IPS-20b (cell line): ENCODE measurements around the gene PIGL.

Source experiments
- H3K27ac ChIP-seq: one replicate; pipeline ENCODE4 v1.5.1; 2013; ENCODE audit warnings: low read length
- H3K27me3 ChIP-seq: 2 replicates; pipeline ENCODE4 v1.6.1; 2013; ENCODE audit warnings: mild to moderate bottlenecking, low read length, inconsistent platforms; ENCODE audit not compliant: insufficient read depth
- H3K36me3 ChIP-seq: 2 replicates; pipeline ENCODE4 v1.6.1; 2013; ENCODE audit warnings: low read depth, mild to moderate bottlenecking, inconsistent platforms, low read length, moderate library complexity; ENCODE audit not compliant: insufficient read depth
- H3K4me1 ChIP-seq: 2 replicates; pipeline ENCODE4 v1.6.1; 2013; ENCODE audit warnings: mild to moderate bottlenecking, control low read depth, inconsistent platforms, low read length, moderate library complexity; ENCODE audit not compliant: insufficient read depth
- H3K4me3 ChIP-seq: 2 replicates; pipeline ENCODE4 v1.5.1; 2013; ENCODE audit warnings: mild to moderate bottlenecking, low read length, inconsistent platforms
- H3K9ac ChIP-seq: 2 replicates; pipeline ENCODE4 v1.6.1; 2013; ENCODE audit warnings: low read depth, mild to moderate bottlenecking, inconsistent platforms, low read length, moderate library complexity
- H3K9me3 ChIP-seq: 2 replicates; pipeline ENCODE4 v1.6.1; 2013; ENCODE audit warnings: mild to moderate bottlenecking, low read depth, low read length, inconsistent platforms; ENCODE audit not compliant: insufficient read depth

Gene PIGL

GRCh38 chr17:16319969-16320368, 103.0 kb downstream of the PIGL start:
- H3K36me3 ChIP-seq: no peaks in the 10 kb centered on the region
- H3K4me1 ChIP-seq: no peaks in the 10 kb centered on the region
- no peaks in the 10 kb centered on the region for H3K9me3 ChIP-seq
- no peak overlapping the region for H3K9ac ChIP-seq
- no peak overlapping the region for H3K27ac ChIP-seq
- no peaks in the 10 kb centered on the region for H3K27me3 ChIP-seq
- H3K4me3 ChIP-seq: no peak overlapping the region

- Histone ChIP-seq H3K27ac (no peak overlapping the region), H3K9ac (no peak overlapping the region), H3K4me1 (no peaks in the 10 kb centered on the region), H3K36me3 (peaks cover 15% of the 10 kb centered on the region; the same call in 1 of the 2 replicates), H3K4me3 (no peak overlapping the region), H3K9me3 (no peaks in the 10 kb centered on the region), H3K27me3 (no peaks in the 10 kb centered on the region)
Observed at GRCh38 chr17:16322636-16323035, 105.6 kb downstream of the PIGL start.

- no peaks in the 10 kb centered on the region for H3K27me3 ChIP-seq
- H3K9ac ChIP-seq: no peak overlapping the region
- no peak overlapping the region for H3K27ac ChIP-seq
- H3K4me1 ChIP-seq: no peaks in the 10 kb centered on the region
- H3K4me3 ChIP-seq: no peak overlapping the region
- H3K9me3 ChIP-seq: no peaks in the 10 kb centered on the region
- peaks cover 15% of the 10 kb centered on the region; the same call in 1 of the 2 replicates for H3K36me3 ChIP-seq
Observed at GRCh38 chr17:16325964-16326363, 109.0 kb downstream of the PIGL start.

GRCh38 chr17:16327018-16327417, 110.0 kb downstream of the PIGL start:
- Histone ChIP-seq H3K36me3 (peaks cover 15% of the 10 kb centered on the region; the same call in 1 of the 2 replicates), H3K4me1 (no peaks in the 10 kb centered on the region), H3K9me3 (no peaks in the 10 kb centered on the region), H3K27ac (no peak overlapping the region), H3K9ac (no peak overlapping the region), H3K27me3 (no peaks in the 10 kb centered on the region), H3K4me3 (no peak overlapping the region)

- Histone ChIP-seq H3K36me3 (peaks cover 15% of the 10 kb centered on the region; the same call in 1 of the 2 replicates), H3K4me3 (no peak overlapping the region), H3K9me3 (no peaks in the 10 kb centered on the region)
Observed at GRCh38 chr17:16328997-16329396, 112.0 kb downstream of the PIGL start.

GRCh38 chr17:16329519-16330271, 112.7 kb downstream of the PIGL start:
- H3K9ac ChIP-seq: no peak overlapping the region
- no peaks in the 10 kb centered on the region for H3K27me3 ChIP-seq
- H3K4me3 ChIP-seq: no peak overlapping the region
- H3K36me3 ChIP-seq: peaks cover 15% of the 10 kb centered on the region; the same call in 1 of the 2 replicates
- no peaks in the 10 kb centered on the region for H3K9me3 ChIP-seq
- no peak overlapping the region for H3K27ac ChIP-seq
- no peaks in the 10 kb centered on the region for H3K4me1 ChIP-seq

More at GRCh38 chr17:16328997-16329396, 112.0 kb downstream of the PIGL start:
- Histone ChIP-seq H3K4me1 (no peaks in the 10 kb centered on the region), H3K9ac (no peak overlapping the region), H3K27me3 (no peaks in the 10 kb centered on the region), H3K27ac (no peak overlapping the region)

- H3K9ac ChIP-seq: no peak overlapping the region
- no peaks in the 10 kb centered on the region for H3K4me1 ChIP-seq
- H3K4me3 ChIP-seq: no peak overlapping the region
- no peaks in the 10 kb centered on the region for H3K27me3 ChIP-seq
- H3K9me3 ChIP-seq: no peaks in the 10 kb centered on the region
- H3K36me3 ChIP-seq: peaks cover 14% of the 10 kb centered on the region
- H3K27ac ChIP-seq: no peak overlapping the region
Observed at GRCh38 chr17:16338391-16338790, 121.4 kb downstream of the PIGL start.

- Histone ChIP-seq H3K9me3 (no peaks in the 10 kb centered on the region), H3K36me3 (peaks cover 24% of the 10 kb centered on the region), H3K4me3 (no peak overlapping the region), H3K27me3 (no peaks in the 10 kb centered on the region), H3K4me1 (no peaks in the 10 kb centered on the region), H3K27ac (no peak overlapping the region), H3K9ac (no peak overlapping the region)
Observed at GRCh38 chr17:16339402-16339801, 122.4 kb downstream of the PIGL start.

GRCh38 chr17:16339959-16340358, 122.9 kb downstream of the PIGL start:
- Histone ChIP-seq H3K4me3 (no peak overlapping the region), H3K27ac (no peak overlapping the region), H3K9me3 (no peaks in the 10 kb centered on the region), H3K36me3 (peaks cover 26% of the 10 kb centered on the region), H3K27me3 (no peaks in the 10 kb centered on the region), H3K9ac (no peak overlapping the region), H3K4me1 (no peaks in the 10 kb centered on the region)

- no peak overlapping the region for H3K9ac ChIP-seq
- H3K36me3 ChIP-seq: peaks cover 53% of the 10 kb centered on the region
- no peak overlapping the region for H3K4me3 ChIP-seq
- no peak overlapping the region for H3K27ac ChIP-seq
- H3K27me3 ChIP-seq: no peaks in the 10 kb centered on the region
- no peaks in the 10 kb centered on the region for H3K9me3 ChIP-seq
- H3K4me1 ChIP-seq: no peaks in the 10 kb centered on the region
Observed at GRCh38 chr17:16342979-16343378, 126.0 kb downstream of the PIGL start.

GRCh38 chr17:16343569-16343968, 126.6 kb downstream of the PIGL start:
- H3K36me3 ChIP-seq: peaks cover 59% of the 10 kb centered on the region
- H3K27me3 ChIP-seq: no peaks in the 10 kb centered on the region
- no peaks in the 10 kb centered on the region for H3K4me1 ChIP-seq
- H3K9me3 ChIP-seq: no peaks in the 10 kb centered on the region
- no peak overlapping the region for H3K27ac ChIP-seq
- no peak overlapping the region for H3K9ac ChIP-seq
- H3K4me3 ChIP-seq: no peak overlapping the region

GRCh38 chr17:16345565-16345964, 128.6 kb downstream of the PIGL start:
- Histone ChIP-seq H3K27ac (no peak overlapping the region), H3K4me3 (no peak overlapping the region), H3K4me1 (no peaks in the 10 kb centered on the region), H3K27me3 (no peaks in the 10 kb centered on the region), H3K9ac (no peak overlapping the region), H3K36me3 (peaks cover 75% of the 10 kb centered on the region), H3K9me3 (no peaks in the 10 kb centered on the region)
